A673 (cell line): ENCODE measurements around the gene C3orf20. TPM values are rescaled to one million over a fixed set of nuclear protein-coding genes. Genes with fewer than 3 reads are reported as not detected.

Experiments
- BruUV-seq: library from RNA; stranded (reverse); fragments of 400-500 nt; replicated peaks from 2 replicates; lab custom pipeline; 2021; lab: Mats Ljungman, UMichigan
- CTCF ChIA-PET: fragments of 300-600 bp; sonication (Branson Sonifier 250); formaldehyde crosslinking; loops from one replicate; lab custom pipeline; 2022; ENCODE audit warnings: antibody characterized with exemption; lab: Charles Lee
- POLR2A ChIA-PET: fragments of 300-600 bp; sonication (Branson Sonifier 250); formaldehyde crosslinking; loops from one replicate; lab custom pipeline; 2022; ENCODE audit warnings: antibody characterized with exemption; ENCODE audit not compliant: low non-redundant PET; lab: Charles Lee
- DNase-seq: peaks from one replicate; pipeline ENCODE4 v3.0.0-alpha.2; 2015; ENCODE audit warnings: low spot score
- H3K27ac ChIP-seq: fragments of 200-600 bp; sonication (generic); 2 replicates; pipeline ENCODE4 v1.5.1; 2016; ENCODE audit warnings: mixed run types, low read depth, mild to moderate bottlenecking, mixed read lengths, antibody characterized with exemption, low read length; ENCODE audit not compliant: poor library complexity, severe bottlenecking
- H3K27me3 ChIP-seq: fragments of 200-600 bp; sonication (generic); replicated peaks from 2 replicates; pipeline ENCODE4 v1.6.1; 2017; ENCODE audit warnings: mixed run types, low read depth, mild to moderate bottlenecking, mixed read lengths, antibody characterized with exemption, low read length; ENCODE audit not compliant: insufficient read depth, poor library complexity
- H3K36me3 ChIP-seq: fragments of 200-600 bp; sonication (generic); 2 replicates; pipeline ENCODE4 v1.6.1; 2016; ENCODE audit warnings: mixed run types, mild to moderate bottlenecking, mixed read lengths, antibody characterized with exemption, low read length; ENCODE audit not compliant: insufficient read depth, poor library complexity, severe bottlenecking
- H3K4me1 ChIP-seq: fragments of 200-600 bp; sonication (generic); 2 replicates; pipeline ENCODE4 v1.6.1; 2017; ENCODE audit warnings: mixed run types, mild to moderate bottlenecking, mixed read lengths, antibody characterized with exemption, low read length; ENCODE audit not compliant: insufficient read depth, poor library complexity, severe bottlenecking
- H3K4me3 ChIP-seq: fragments of 200-600 bp; sonication (generic); 2 replicates; pipeline ENCODE4 v1.5.1; 2016; ENCODE audit warnings: low read depth, mixed run types, mild to moderate bottlenecking, mixed read lengths, low read length; ENCODE audit not compliant: poor library complexity, severe bottlenecking
- H3K9me3 ChIP-seq: fragments of 200-600 bp; sonication (generic); 2 replicates; pipeline ENCODE4 v1.6.1; 2016; ENCODE audit warnings: mixed run types, low read depth, mild to moderate bottlenecking, mixed read lengths, antibody characterized with exemption, low read length; ENCODE audit not compliant: poor library complexity, severe bottlenecking
- CTCF ChIP-seq: fragments of 300-800, 200-600 bp; sonication (generic); conservative IDR thresholded peaks from 2 replicates; pipeline ENCODE4 v1.5.1; 2017; ENCODE audit warnings: low read depth, mild to moderate bottlenecking, antibody characterized with exemption, low read length, moderate library complexity, mixed read lengths
- EZH2 ChIP-seq: fragments of 200-600 bp; sonication (generic); IDR thresholded peaks from 2 replicates; pipeline ENCODE4 v1.6.1; 2017; ENCODE audit warnings: borderline replicate concordance, low read depth, mild to moderate bottlenecking, mixed read lengths, antibody characterized with exemption, low read length; ENCODE audit not compliant: poor library complexity, severe bottlenecking
- intact Hi-C: fragments of 100-400 bp; cut with micrococcal nuclease; formaldehyde crosslinking; loops from one replicate; pipeline ENCODE4 v1.10.0; 2022; ENCODE audit not compliant: unreplicated experiment
- total RNA-seq: library from RNA; stranded (reverse); gene quantifications from 2 replicates; pipeline ENCODE4 v1.2.3, GENCODE V29; 2021

C3orf20 gene
- total RNA-seq, 1 experiment from 2014 or later, result 0.17 TPM

GRCh38 chr3:14810070-14810791, 135.3 kb downstream of the C3orf20 start:
- Histone ChIP-seq H3K36me3 (no peaks in the 10 kb centered on the region), H3K4me3 (no peak overlapping the region), H3K9me3 (no peaks in the 10 kb centered on the region), H3K27me3 (peaks cover 90% of the 10 kb centered on the region), H3K4me1 (no peaks in the 10 kb centered on the region), H3K27ac (no peak overlapping the region)
- POLR2A ChIA-PET, result no interaction called here
- DNase-seq, result no peak
- intact Hi-C loops, result no loop called here
- CTCF ChIA-PET, result no interaction called here
- TF ChIP-seq EZH2, result peak; percentile 73
- no peak for TF ChIP-seq CTCF
- no TSS peak for BruUV-seq

GRCh38 chr3:14810801-14811661, 136.1 kb downstream of the C3orf20 start:
- ChIA-PET CTCF (no interaction called here), POLR2A (no interaction called here)
- Histone ChIP-seq H3K9me3 (no peaks in the 10 kb centered on the region), H3K4me3 (no peak overlapping the region), H3K36me3 (no peaks in the 10 kb centered on the region), H3K27me3 (peaks cover 94% of the 10 kb centered on the region), H3K27ac (no peak overlapping the region), H3K4me1 (no peaks in the 10 kb centered on the region)
- no TSS peak for BruUV-seq
- DNase-seq, result no peak
- peak; percentile 89 for TF ChIP-seq EZH2
- no peak for TF ChIP-seq CTCF
- intact Hi-C loops, result no loop called here

GRCh38 chr3:14811684-14812083, 136.7 kb downstream of the C3orf20 start:
- H3K4me3 ChIP-seq, result no peak overlapping the region
- no peaks in the 10 kb centered on the region for H3K36me3 ChIP-seq
- intact Hi-C loops, result no loop called here
- ChIA-PET CTCF (no interaction called here), POLR2A (no interaction called here)
- H3K9me3 ChIP-seq, result no peaks in the 10 kb centered on the region
- BruUV-seq, result no TSS peak
- no peak for DNase-seq
- TF ChIP-seq CTCF, result no peak
- TF ChIP-seq EZH2, result no peak
- H3K27ac ChIP-seq, result no peak overlapping the region
- H3K27me3 ChIP-seq, result peaks cover 91% of the 10 kb centered on the region
- H3K4me1 ChIP-seq, result no peaks in the 10 kb centered on the region
